Mesendoderm (in vitro differentiated cells): ENCODE results near the gene S100Z.
"Not testable (repeated sequence)": the region's sequence is repeated elsewhere in the genome, so short reads cannot be mapped to it uniquely, and the experiment has no call there.

ENCODE experiments used
- DNase-seq: peaks from one replicate; pipeline ENCODE4 v3.0.0; 2013
- H2AK5ac ChIP-seq: 2 replicates; pipeline ENCODE4 v1.6.1; 2013; ENCODE audit warnings: low read length, inconsistent platforms
- H2BK120ac ChIP-seq: 2 replicates; pipeline ENCODE4 v1.6.1; 2013; ENCODE audit warnings: low read depth, mild to moderate bottlenecking, low read length, moderate library complexity, mixed read lengths
- H2BK15ac ChIP-seq: replicated peaks from 2 replicates; pipeline ENCODE4 v1.6.1; 2013; ENCODE audit warnings: low read depth, mild to moderate bottlenecking, moderate library complexity
- H2BK5ac ChIP-seq: 2 replicates; pipeline ENCODE4 v1.6.1; 2013; ENCODE audit warnings: low read length, inconsistent platforms
- H3K18ac ChIP-seq: 2 replicates; pipeline ENCODE4 v1.6.1; 2013; ENCODE audit warnings: mild to moderate bottlenecking, low read length, mixed read lengths
- H3K23ac ChIP-seq: one replicate; pipeline ENCODE4 v1.6.1; 2013; ENCODE audit warnings: low read length
- H3K27ac ChIP-seq: 2 replicates; pipeline ENCODE4 v1.5.1; 2013; ENCODE audit warnings: low read depth, mild to moderate bottlenecking, inconsistent platforms, low read length, moderate library complexity
- H3K27me3 ChIP-seq: 2 replicates; pipeline ENCODE4 v1.6.1; 2013; ENCODE audit warnings: low read length, control low read depth, mild to moderate bottlenecking, inconsistent platforms; ENCODE audit not compliant: insufficient read depth, poor library complexity
- H3K36me3 ChIP-seq: 2 replicates; pipeline ENCODE4 v1.6.1; 2013; ENCODE audit warnings: low read length, inconsistent platforms; ENCODE audit not compliant: control insufficient read depth, insufficient read depth
- H3K4ac ChIP-seq: one replicate; pipeline ENCODE4 v1.6.1; 2013; ENCODE audit warnings: low read depth, mild to moderate bottlenecking, low read length, moderate library complexity
- H3K4me1 ChIP-seq: 2 replicates; pipeline ENCODE4 v1.6.1; 2013; ENCODE audit warnings: low read depth, low read length, inconsistent platforms; ENCODE audit not compliant: control insufficient read depth
- H3K4me2 ChIP-seq: 2 replicates; pipeline ENCODE4 v1.6.1; 2013; ENCODE audit warnings: low read length
- H3K4me3 ChIP-seq: 2 replicates; pipeline ENCODE4 v1.5.1; 2013; ENCODE audit warnings: mild to moderate bottlenecking, low read length
- H3K56ac ChIP-seq: one replicate; pipeline ENCODE4 v1.6.1; 2013; ENCODE audit warnings: low read length
- H3K79me1 ChIP-seq: 2 replicates; pipeline ENCODE4 v1.6.1; 2013; ENCODE audit warnings: low read length, inconsistent platforms
- H3K79me2 ChIP-seq: 2 replicates; pipeline ENCODE4 v1.6.1; 2013; ENCODE audit warnings: mild to moderate bottlenecking, low read length; ENCODE audit not compliant: control insufficient read depth, insufficient read depth
- H3K9ac ChIP-seq: 2 replicates; pipeline ENCODE4 v1.6.1; 2013; ENCODE audit warnings: low read length, inconsistent platforms
- H4K5ac ChIP-seq: one replicate; pipeline ENCODE4 v1.6.1; 2013; ENCODE audit warnings: low read length
- H4K8ac ChIP-seq: one replicate; pipeline ENCODE4 v1.6.1; 2013; ENCODE audit warnings: low read depth, mild to moderate bottlenecking, control low read depth, low read length, moderate library complexity
- WGBS: extraction: QIAGEN DNeasy Blood & Tissue Kit; methylation state at CpG from one replicate; pipeline ENCODE4 v1.1.7; 2013; ENCODE audit warnings: low lambda C conversion rate, missing lambda C conversion rate; ENCODE audit not compliant: insufficient coverage; ENCODE audit errors: extremely low coverage; 5-methylcytosine and 5-hydroxymethylcytosine counted together

Gene S100Z

DNA sequence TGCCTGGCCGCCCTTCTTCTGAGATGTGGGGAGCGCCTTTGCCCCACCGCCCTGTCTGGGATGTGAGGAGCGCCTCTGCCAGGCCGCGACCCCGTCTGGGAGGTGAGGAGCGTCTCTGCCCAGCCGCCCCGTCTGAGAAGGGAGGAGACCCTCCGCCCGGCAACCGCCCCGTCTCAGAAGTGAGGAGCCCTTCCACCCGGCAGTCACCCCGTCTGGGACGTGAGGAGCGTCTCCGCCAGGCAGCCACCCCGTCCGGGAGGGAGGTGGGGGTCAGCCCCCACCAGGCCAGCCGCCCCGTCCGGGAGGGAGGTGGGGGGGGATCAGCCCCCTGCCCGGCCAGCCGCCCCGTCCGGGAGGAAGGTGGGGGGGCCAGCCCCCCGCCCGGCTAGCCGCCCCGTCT is 37.6 kb upstream of the S100Z start:
- not testable (repeated sequence) for H3K36me3 ChIP-seq, H4K8ac ChIP-seq, DNase-seq, H3K4me3 ChIP-seq, H3K18ac ChIP-seq, H3K4me2 ChIP-seq, H3K79me1 ChIP-seq, H3K23ac ChIP-seq, H3K56ac ChIP-seq, H2BK5ac ChIP-seq, H3K79me2 ChIP-seq, H2AK5ac ChIP-seq, H3K9ac ChIP-seq, H3K4ac ChIP-seq, H2BK15ac ChIP-seq, H2BK120ac ChIP-seq, H3K27me3 ChIP-seq, H4K5ac ChIP-seq, H3K27ac ChIP-seq
- H3K4me1 ChIP-seq: peaks cover 11% of the 10 kb centered on the region
- no CpG with 5 or more reads among the region's 32 CpGs for WGBS

DNA sequence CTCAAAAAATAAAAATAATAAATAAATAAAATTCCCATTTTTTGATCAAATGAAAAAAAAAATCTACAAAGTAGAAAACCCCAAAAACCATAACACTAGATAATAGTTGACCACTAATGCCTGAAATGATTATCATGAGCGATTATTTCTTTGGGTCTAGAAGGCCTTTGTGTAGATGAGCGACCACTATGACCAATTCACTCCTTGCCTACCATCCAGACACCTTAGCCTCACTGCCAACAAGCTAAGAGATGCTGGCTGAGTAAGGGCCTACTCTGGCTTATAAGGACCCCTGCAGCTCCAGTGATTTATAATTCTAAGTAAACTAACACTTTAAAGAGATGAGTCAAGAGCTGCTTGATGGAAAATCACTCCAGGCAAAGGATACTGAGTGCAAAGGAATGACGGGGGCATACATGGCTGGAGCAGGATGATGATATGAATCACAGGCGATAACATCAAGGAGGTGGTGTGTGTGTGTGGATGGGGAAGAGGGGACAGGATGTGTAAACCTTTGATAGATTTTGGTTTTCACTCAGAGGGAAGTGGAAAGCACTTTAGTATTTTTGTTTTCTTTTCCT is 35.7 kb upstream of the S100Z start:
- Histone ChIP-seq H2AK5ac (no peak overlapping the region), H3K79me2 (no peaks in the 10 kb centered on the region), H3K18ac (no peak overlapping the region), H3K36me3 (no peaks in the 10 kb centered on the region), H3K27me3 (no peaks in the 10 kb centered on the region), H4K5ac (no peak overlapping the region), H3K23ac (no peak overlapping the region), H2BK120ac (no peak overlapping the region), H3K4me1 (peaks cover 2% of the 10 kb centered on the region), H3K27ac (no peak overlapping the region), H3K79me1 (no peaks in the 10 kb centered on the region), H2BK5ac (no peak overlapping the region), H2BK15ac (no peak overlapping the region), H3K9ac (no peak overlapping the region), H3K56ac (no peak overlapping the region), H3K4me2 (no peak overlapping the region), H4K8ac (no peak overlapping the region), H3K4me3 (no peak overlapping the region), H3K4ac (no peak overlapping the region)
- no CpG with 5 or more reads among the region's 4 CpGs for WGBS
- peak; percentile 52 for DNase-seq

DNA sequence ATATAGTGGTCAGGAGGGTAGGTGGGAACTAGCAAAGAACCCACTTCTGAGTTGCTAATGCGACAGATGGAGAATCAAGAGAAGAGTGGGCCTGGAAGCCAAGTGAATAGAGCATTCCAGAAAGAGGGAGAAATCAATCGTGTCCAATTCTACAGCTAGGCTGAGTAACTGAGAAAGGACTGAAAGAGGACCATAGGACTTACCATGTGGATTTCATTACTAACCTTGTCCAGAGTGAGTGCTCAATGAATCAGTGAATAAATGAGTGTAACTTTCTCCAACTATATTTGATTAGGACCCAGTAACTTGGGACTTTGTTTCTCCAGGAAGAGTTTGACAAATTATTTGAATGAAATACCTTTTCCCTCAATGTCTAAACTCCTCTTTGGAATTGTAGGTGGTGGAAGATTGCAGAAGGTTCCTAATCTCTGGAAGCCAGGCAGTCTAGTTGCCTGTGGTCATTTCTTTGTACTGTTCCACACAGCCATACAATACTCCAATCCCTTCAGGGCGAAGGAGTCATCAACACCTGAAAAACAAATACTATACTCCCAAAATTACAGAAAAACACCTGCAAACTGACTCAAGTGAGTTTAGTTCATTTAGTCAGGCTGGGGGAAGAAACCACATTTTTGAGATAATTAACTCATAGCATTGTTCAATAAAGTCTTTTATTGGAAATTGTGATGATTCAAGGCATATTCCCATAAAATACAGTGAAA is 33.5 kb upstream of the S100Z start:
- H2BK15ac ChIP-seq: no peak overlapping the region
- H3K18ac ChIP-seq: no peak overlapping the region
- no peak overlapping the region for H3K23ac ChIP-seq
- no peak overlapping the region for H3K9ac ChIP-seq
- H3K4me1 ChIP-seq: no peaks in the 10 kb centered on the region
- no peak overlapping the region for H3K4me3 ChIP-seq
- H4K8ac ChIP-seq: no peak overlapping the region
- no CpG with 5 or more reads among the region's 3 CpGs for WGBS
- no peaks in the 10 kb centered on the region for H3K36me3 ChIP-seq
- H2BK5ac ChIP-seq: no peak overlapping the region
- H3K27ac ChIP-seq: no peak overlapping the region
- H3K4ac ChIP-seq: no peak overlapping the region
- no peak overlapping the region for H2BK120ac ChIP-seq
- H3K4me2 ChIP-seq: no peak overlapping the region
- no peak overlapping the region for H3K56ac ChIP-seq
- H3K79me2 ChIP-seq: no peaks in the 10 kb centered on the region
- DNase-seq: no peak
- no peak overlapping the region for H4K5ac ChIP-seq
- H3K79me1 ChIP-seq: no peaks in the 10 kb centered on the region
- no peak overlapping the region for H2AK5ac ChIP-seq
- no peaks in the 10 kb centered on the region for H3K27me3 ChIP-seq

DNA sequence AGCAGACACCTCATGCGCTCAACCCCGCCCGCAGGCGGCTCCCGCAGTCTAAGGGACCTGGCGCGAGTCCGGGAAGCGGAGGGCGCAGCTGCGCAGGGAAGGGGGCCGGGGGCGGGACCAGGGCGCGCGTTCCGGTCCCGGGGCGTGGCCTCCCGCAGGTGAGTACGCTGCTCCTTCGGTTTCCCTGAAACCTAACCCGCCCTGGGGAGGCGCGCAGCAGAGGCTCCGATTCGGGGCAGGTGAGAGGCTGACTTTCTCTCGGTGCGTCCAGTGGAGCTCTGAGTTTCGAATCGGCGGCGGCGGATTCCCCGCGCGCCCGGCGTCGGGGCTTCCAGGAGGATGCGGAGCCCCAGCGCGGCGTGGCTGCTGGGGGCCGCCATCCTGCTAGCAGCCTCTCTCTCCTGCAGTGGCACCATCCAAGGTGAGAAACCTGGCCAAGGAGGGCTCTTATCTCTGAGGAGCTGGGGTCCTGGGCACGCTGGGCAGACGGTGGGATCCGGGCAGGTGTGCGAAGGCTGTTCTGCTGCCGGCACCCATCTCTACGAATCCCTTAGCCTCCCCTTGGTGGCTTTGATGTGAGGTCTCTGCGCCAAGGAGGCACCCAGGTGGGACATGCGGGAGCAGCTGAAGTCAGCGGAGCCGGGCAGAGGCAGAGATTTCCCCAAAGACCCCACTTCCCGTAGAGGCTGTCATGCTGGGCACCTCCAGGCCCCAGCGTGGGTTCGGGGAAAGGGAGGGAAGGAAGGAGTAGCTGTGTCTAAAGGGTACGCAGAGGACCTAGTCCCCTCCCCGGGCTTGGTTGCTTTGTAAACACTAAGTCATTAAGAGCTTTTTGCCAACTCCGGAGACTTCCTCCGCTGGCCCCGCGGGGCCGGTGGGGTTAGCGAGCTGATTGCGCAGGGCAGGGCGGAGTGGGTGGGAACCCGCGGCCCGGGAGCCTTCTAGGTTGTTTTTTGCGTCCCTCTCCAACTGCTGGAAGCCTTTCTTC is 30.7 kb upstream of the S100Z start, which contains the start of gene F2RL1:
Gene F2RL1, plus strand, starts transcription at position 187 of the 988 bp plus-strand sequence. Its CDS starts 153 bp downstream, at position 340.
- Histone ChIP-seq H4K8ac (no peak within 1 kb of the TSS), H3K27ac (peak within 1 kb of the TSS; percentile 56), H2BK120ac (no peak within 1 kb of the TSS), H3K23ac (no peak within 1 kb of the TSS), H3K9ac (peak within 1 kb of the TSS; percentile 46), H3K4me1 (no peaks in the 10 kb centered on the region), H3K4me3 (peak within 1 kb of the TSS; percentile 63), H4K5ac (no peak within 1 kb of the TSS), H3K27me3 (no peaks in the 10 kb centered on the region), H3K36me3 (no peaks in the 10 kb centered on the region), H3K4me2 (peak within 1 kb of the TSS; percentile 84), H3K4ac (no peak within 1 kb of the TSS), H3K56ac (peak within 1 kb of the TSS; percentile 66), H3K18ac (peak within 1 kb of the TSS; percentile 77), H2BK5ac (no peak within 1 kb of the TSS), H3K79me2 (no peaks in the 10 kb centered on the region), H2BK15ac (no peak within 1 kb of the TSS), H3K79me1 (no peaks in the 10 kb centered on the region), H2AK5ac (no peak within 1 kb of the TSS)
- DNase-seq: peak; percentile 97
- no CpG with 5 or more reads among the region's 72 CpGs for WGBS

GRCh38 chr5:76819851-76820525 is 29.8 kb upstream of the S100Z start:
- Histone ChIP-seq H3K36me3 (no peaks in the 10 kb centered on the region), H3K23ac (no peak overlapping the region), H4K5ac (no peak overlapping the region), H2BK5ac (no peak overlapping the region), H3K27me3 (no peaks in the 10 kb centered on the region), H3K4me3 (peak overlapping the region; percentile 63), H3K79me2 (no peaks in the 10 kb centered on the region), H3K79me1 (no peaks in the 10 kb centered on the region), H3K18ac (peak overlapping the region; percentile 77), H3K4me2 (peak overlapping the region; percentile 38), H4K8ac (no peak overlapping the region), H3K4me1 (no peaks in the 10 kb centered on the region), H3K4ac (no peak overlapping the region), H3K27ac (peak overlapping the region; percentile 56), H2BK120ac (no peak overlapping the region), H2BK15ac (no peak overlapping the region), H3K56ac (peak overlapping the region; percentile 66), H2AK5ac (no peak overlapping the region), H3K9ac (peak overlapping the region; percentile 46)
- no CpG with 5 or more reads among the region's 31 CpGs for WGBS
- peak; percentile 46 for DNase-seq
